ENCODE data around the gene HOXD9. TPM values are rescaled to one million over a fixed set of nuclear protein-coding genes. Genes with fewer than 3 reads are reported as not detected.

The HOXD9 gene
- total RNA-seq, 2 donors from 2014 or later: not detected

- no peak for ATAC-seq (replicated peaks)
- Mint-ChIP-seq H3K4me1 (no peaks in the 10 kb centered on the region), H3K27me3 (peaks cover 70% of the 10 kb centered on the region), H3K4me3 (no peak overlapping the region), H3K9me3 (no peaks in the 10 kb centered on the region), H3K36me3 (ENCODE audit: low read depth) (peaks cover 4% of the 10 kb centered on the region), H3K27ac (no peak overlapping the region)
These were observed 28.3 kb downstream of the HOXD9 start for GRCh38 chr2:176150584-176151441.

DNA sequence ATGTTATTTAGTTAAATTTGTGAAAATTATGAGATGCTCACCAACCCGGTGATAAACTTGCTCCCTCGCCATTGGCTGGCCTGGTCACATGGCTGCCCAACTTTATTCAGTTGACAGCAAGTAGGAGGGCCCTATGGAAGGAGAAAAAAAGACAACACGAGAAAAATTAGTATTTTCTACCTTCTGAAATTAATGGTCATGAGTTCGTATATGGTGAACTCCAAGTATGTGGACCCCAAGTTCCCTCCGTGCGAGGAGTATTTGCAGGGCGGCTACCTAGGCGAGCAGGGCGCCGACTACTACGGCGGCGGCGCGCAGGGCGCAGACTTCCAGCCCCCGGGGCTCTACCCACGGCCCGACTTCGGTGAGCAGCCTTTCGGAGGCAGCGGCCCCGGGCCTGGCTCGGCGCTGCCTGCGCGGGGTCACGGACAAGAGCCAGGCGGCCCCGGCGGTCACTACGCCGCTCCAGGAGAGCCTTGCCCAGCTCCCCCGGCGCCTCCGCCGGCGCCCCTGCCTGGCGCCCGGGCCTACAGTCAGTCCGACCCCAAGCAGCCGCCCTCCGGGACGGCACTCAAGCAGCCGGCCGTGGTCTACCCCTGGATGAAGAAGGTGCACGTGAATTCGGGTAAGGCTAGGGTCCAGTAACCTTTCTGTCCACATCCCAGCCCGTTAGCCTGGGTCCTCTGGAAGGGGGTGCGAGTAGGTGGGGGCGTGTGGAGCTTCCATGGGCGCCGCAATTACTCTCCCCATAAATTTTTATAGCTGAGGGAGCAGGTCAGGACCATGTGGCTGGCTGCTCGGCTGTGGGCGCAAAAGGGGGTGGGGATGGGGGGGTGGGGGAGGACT, 29.1 kb downstream of the HOXD9 start, which contains the start of gene HOXD4:
Gene HOXD4 (plus strand): TSS at position 109 of the 846 bp plus-strand sequence. CDS start 84 bp downstream, at position 193.
- peaks cover 4% of the 10 kb centered on the region for H3K36me3 Mint-ChIP-seq (ENCODE audit: low read depth)
- H3K27me3 Mint-ChIP-seq: peaks cover 68% of the 10 kb centered on the region
- H3K4me3 Mint-ChIP-seq: no peak within 1 kb of the TSS
- H3K9me3 Mint-ChIP-seq: no peaks in the 10 kb centered on the region
- ATAC-seq (replicated peaks): no peak
- no peak within 1 kb of the TSS for H3K27ac Mint-ChIP-seq
- no peaks in the 10 kb centered on the region for H3K4me1 Mint-ChIP-seq

DNA sequence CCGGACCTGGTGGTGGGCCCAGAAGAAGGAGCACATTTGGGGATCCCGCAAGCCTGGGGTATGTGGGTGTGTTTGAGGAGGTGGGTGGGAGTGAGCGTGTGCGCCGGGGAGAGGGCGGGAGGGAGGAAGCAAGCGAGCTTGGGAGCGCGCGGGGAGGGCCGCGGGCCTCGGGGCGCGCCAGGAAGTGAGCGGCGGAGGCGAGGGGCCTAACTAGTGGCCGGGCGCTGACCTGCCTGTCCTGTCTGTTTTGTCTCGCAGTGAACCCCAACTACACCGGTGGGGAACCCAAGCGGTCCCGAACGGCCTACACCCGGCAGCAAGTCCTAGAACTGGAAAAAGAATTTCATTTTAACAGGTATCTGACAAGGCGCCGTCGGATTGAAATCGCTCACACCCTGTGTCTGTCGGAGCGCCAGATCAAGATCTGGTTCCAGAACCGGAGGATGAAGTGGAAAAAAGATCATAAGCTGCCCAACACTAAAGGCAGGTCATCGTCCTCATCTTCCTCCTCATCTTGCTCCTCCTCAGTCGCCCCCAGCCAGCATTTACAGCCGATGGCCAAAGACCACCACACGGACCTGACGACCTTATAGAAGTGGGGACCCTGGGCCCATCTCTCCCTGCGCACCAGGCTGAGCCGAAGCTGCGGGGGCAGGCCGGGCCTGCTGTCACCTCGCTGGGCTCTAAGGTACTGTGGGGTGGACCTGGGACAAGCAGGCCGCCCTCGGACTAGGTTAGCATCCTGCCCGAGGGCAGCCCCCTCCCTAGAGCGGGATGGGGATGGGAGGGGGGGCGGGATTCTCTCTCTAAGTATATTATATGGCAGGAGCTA, 30.0 kb downstream of the HOXD9 start:
- Mint-ChIP-seq H3K4me1 (no peaks in the 10 kb centered on the region), H3K27me3 (peaks cover 64% of the 10 kb centered on the region)

DNA sequence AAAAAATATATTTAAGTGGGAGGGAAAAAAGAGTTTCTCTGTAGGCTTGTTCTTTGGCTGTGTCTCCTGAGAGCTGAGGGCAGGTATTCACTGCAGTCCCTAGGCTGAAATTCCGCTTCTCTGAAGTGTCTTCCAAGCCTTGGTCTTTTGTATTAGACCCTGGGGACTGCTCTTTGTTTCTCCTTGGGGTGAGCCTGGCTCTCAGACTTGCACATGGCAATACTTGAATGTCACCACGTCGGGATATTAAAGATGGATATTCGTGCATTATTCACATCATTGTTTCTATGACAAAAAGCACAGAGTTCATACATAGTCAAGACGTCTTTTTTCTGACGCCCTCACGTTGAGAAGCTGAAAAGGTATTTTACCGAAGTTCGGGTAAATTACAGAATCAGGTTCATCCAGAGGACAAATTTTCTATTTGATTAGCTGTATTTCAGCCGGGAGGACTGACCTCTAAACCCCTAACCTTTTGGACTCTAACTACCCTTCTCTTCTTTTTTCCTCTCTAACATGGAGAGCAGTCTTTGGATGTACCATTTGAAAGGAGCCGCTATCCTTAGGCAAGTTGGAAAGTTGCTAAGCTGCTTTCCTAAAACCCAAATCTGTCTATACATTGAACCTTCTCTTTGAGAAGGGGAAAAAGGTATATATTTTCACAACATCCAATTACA, 32.2 kb downstream of the HOXD9 start:
- ATAC-seq (replicated peaks): no peak
- H3K27ac Mint-ChIP-seq: no peak overlapping the region
- H3K9me3 Mint-ChIP-seq: no peaks in the 10 kb centered on the region
- H3K27me3 Mint-ChIP-seq: peaks cover 58% of the 10 kb centered on the region
- peaks cover 4% of the 10 kb centered on the region for H3K36me3 Mint-ChIP-seq (ENCODE audit: low read depth)
- no peak overlapping the region for H3K4me3 Mint-ChIP-seq
- H3K4me1 Mint-ChIP-seq: no peaks in the 10 kb centered on the region

More for the DNA sequence above, 30.0 kb downstream of the HOXD9 start:
- no peaks in the 10 kb centered on the region for H3K9me3 Mint-ChIP-seq
- no peak overlapping the region for H3K4me3 Mint-ChIP-seq
- H3K36me3 Mint-ChIP-seq (ENCODE audit: low read depth): peaks cover 4% of the 10 kb centered on the region
- H3K27ac Mint-ChIP-seq: no peak overlapping the region
- ATAC-seq (replicated peaks): no peak

DNA sequence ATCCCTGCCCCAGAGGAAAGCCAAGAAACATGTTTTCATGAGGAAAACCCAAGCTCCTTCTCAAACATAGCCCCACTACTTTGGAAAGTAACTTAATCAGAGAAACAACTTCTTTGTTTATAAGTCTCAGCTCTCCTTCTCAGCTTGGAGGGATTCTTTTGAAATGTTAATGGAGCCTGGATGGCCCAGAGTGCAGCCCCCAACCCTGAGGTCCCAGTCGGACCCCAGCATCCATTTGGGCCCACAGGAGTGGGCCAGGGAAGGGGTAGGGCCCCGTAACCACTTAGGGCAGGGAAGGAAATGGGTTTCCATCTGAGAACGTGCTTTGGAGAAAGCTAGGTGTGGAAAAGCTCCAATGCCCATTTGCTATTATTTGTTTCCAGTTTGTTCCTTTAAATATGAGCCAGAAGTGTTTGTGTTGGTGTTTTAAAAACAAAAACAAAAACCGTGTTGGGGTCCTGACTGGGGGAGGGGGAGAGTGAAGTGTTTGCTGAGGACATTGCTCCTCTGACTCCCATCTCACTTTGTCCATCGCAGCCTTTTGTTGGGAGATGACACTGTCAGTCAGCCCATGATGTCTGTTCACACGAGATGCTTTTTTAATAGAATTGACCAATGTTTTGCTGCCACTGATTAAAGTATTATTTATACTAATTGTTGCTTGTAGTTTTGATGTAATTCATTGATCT, 33.0 kb downstream of the HOXD9 start:
- Mint-ChIP-seq H3K27ac (no peak overlapping the region), H3K9me3 (no peaks in the 10 kb centered on the region), H3K27me3 (peaks cover 50% of the 10 kb centered on the region), H3K4me3 (no peak overlapping the region), H3K4me1 (no peaks in the 10 kb centered on the region), H3K36me3 (ENCODE audit: low read depth) (no peaks in the 10 kb centered on the region)
- ATAC-seq (replicated peaks): no peak

- peaks cover 48% of the 10 kb centered on the region for H3K27me3 Mint-ChIP-seq
- peaks cover 4% of the 10 kb centered on the region for H3K4me1 Mint-ChIP-seq
- ATAC-seq (replicated peaks): no peak
- H3K9me3 Mint-ChIP-seq: no peaks in the 10 kb centered on the region
- H3K36me3 Mint-ChIP-seq (ENCODE audit: low read depth): peaks cover 4% of the 10 kb centered on the region
- no peak overlapping the region for H3K27ac Mint-ChIP-seq
- no peak overlapping the region for H3K4me3 Mint-ChIP-seq
These were observed 33.8 kb downstream of the HOXD9 start for GRCh38 chr2:176156301-176156806.

DNA sequence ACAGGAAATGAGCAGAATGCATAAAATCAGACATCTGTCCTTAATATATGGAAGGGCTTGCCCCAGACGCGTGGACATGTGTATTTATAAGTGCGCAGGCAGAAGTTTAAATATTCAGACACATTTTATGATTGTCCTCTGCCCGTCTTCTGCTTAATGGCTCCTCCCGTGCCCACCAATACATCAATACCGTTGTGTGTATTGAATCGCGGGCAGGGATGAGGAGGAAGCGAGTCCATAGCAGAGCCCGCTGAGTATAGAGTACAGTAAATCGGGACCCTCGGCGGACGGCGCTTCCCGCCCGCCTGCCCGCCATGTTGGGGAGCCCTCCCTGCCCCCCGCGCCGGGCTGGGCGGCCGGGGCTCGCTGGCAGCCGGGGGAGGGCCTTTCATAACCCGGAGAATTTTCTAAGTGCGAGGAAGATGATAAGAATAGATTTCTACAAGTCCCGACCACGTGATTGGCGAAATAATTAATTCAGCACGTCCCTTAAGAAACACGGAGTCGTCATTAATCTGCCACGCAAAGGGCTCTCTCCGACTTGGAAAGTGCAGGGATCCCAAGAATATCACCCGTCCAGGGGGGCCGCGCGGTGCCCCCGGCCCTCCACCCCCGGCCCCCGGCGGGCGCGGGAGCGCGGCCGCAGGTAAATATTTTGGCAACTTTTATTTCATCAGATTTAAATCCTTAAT, 34.4 kb downstream of the HOXD9 start, which contains the start of gene HOXD3:
Gene HOXD3 (plus strand): TSS at position 501 of the 692 bp plus-strand sequence. CDS start 11,808 bp downstream, outside the sequence.
- peaks cover 53% of the 10 kb centered on the region for H3K27me3 Mint-ChIP-seq
- no peaks in the 10 kb centered on the region for H3K9me3 Mint-ChIP-seq
- H3K4me1 Mint-ChIP-seq: peaks cover 4% of the 10 kb centered on the region
- no peak for ATAC-seq (replicated peaks)
- H3K4me3 Mint-ChIP-seq: no peak within 1 kb of the TSS
- H3K27ac Mint-ChIP-seq: no peak within 1 kb of the TSS
- peaks cover 6% of the 10 kb centered on the region for H3K36me3 Mint-ChIP-seq (ENCODE audit: low read depth)

- Mint-ChIP-seq H3K4me3 (no peak overlapping the region), H3K9me3 (no peaks in the 10 kb centered on the region), H3K27me3 (peaks cover 58% of the 10 kb centered on the region), H3K36me3 (ENCODE audit: low read depth) (peaks cover 6% of the 10 kb centered on the region), H3K4me1 (peaks cover 4% of the 10 kb centered on the region), H3K27ac (no peak overlapping the region)
- no peak for ATAC-seq (replicated peaks)
These were observed 35.1 kb downstream of the HOXD9 start for GRCh38 chr2:176157499-176158185.

DNA sequence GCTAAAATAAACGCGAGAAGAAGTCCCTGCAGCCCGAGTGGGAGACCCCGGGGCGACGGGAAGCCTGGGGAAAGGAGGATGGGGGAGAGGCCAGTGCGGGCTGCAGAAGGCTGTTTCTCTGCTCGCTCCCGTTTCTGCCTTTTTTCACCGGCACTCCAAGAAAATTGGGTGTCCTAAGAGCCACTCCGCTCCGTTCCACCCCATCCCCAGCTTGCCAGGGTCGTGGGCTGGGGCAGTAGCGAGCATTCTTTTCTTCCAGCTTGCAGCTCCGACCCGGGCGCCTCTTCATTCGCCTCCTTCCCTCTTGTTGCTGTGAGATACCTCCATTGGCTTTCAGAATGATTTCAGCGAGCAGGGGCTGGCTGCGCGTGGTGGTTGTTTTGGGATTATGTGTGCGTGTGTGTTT, 35.7 kb downstream of the HOXD9 start:
- peaks cover 4% of the 10 kb centered on the region for H3K4me1 Mint-ChIP-seq
- ATAC-seq (replicated peaks): no peak
- peaks cover 61% of the 10 kb centered on the region for H3K27me3 Mint-ChIP-seq
- no peaks in the 10 kb centered on the region for H3K9me3 Mint-ChIP-seq
- no peak overlapping the region for H3K4me3 Mint-ChIP-seq
- H3K36me3 Mint-ChIP-seq (ENCODE audit: low read depth): peaks cover 6% of the 10 kb centered on the region
- no peak overlapping the region for H3K27ac Mint-ChIP-seq

DNA sequence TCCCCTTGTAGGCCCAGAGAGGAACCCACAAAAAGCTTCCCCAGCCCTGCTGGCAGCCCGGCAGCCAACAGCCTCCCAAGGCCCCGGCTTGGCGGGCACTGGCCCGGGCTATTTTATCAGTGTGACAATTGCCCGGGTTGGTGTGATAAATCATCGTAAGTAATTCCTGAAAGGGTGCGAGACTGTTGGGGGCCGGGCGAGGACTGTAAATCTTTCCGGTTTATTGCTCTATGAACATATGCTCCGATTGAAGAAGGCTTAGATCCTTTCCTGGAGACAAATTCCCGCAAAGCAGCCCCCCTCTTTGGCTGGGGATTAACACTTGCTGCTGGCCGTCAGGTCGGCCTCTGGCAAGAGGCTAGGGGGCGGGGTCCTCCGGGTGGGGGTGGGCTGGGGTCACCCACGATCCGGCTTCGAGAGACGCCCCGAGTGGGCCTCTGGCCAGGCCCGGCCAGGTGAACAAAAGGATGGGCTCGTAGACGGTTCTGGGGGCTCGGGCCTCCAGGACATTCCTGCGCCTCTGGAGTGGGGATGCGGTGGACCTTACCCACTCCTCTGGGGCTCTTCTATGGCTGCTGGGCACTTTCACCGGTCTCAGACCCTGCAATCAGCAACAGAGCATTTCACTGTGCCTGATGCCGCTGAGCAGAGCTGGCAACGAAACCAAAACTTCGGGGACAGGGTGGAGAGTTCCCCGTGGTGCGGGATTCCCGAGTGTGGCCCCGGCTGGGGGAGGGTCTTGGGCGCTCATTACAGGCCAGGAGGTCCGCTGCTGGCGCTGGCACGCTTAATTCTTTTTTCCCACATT, 36.5 kb downstream of the HOXD9 start:
- no peak overlapping the region for H3K27ac Mint-ChIP-seq
- H3K4me3 Mint-ChIP-seq: no peak overlapping the region
- H3K9me3 Mint-ChIP-seq: peaks cover under 1% of the 10 kb centered on the region
- H3K36me3 Mint-ChIP-seq (ENCODE audit: low read depth): peaks cover 6% of the 10 kb centered on the region
- ATAC-seq (replicated peaks): no peak
- H3K27me3 Mint-ChIP-seq: peaks cover 66% of the 10 kb centered on the region
- peaks cover 4% of the 10 kb centered on the region for H3K4me1 Mint-ChIP-seq

GRCh38 chr2:176159663-176160250, 37.2 kb downstream of the HOXD9 start:
- Mint-ChIP-seq H3K4me3 (no peak overlapping the region), H3K36me3 (ENCODE audit: low read depth) (peaks cover 6% of the 10 kb centered on the region), H3K9me3 (peaks cover 3% of the 10 kb centered on the region), H3K27ac (no peak overlapping the region), H3K27me3 (peaks cover 63% of the 10 kb centered on the region), H3K4me1 (peaks cover 4% of the 10 kb centered on the region)
- ATAC-seq (replicated peaks): no peak

Data from activated T-helper 17 cell treated with anti-CD3 and anti-CD28 coated beads, Interleukin-2, amount 50 U/mL, for 72 hours (primary cell).